GM21390 (cell line): ENCODE measurements around the gene CAPZA1.

Experiments used
- ATAC-seq: cut with Tn5 transposase; IDR thresholded peaks from one replicate; pipeline ENCODE4 v1.9.1; 2021; ENCODE audit not compliant: unreplicated experiment

CAPZA1 gene

DNA sequence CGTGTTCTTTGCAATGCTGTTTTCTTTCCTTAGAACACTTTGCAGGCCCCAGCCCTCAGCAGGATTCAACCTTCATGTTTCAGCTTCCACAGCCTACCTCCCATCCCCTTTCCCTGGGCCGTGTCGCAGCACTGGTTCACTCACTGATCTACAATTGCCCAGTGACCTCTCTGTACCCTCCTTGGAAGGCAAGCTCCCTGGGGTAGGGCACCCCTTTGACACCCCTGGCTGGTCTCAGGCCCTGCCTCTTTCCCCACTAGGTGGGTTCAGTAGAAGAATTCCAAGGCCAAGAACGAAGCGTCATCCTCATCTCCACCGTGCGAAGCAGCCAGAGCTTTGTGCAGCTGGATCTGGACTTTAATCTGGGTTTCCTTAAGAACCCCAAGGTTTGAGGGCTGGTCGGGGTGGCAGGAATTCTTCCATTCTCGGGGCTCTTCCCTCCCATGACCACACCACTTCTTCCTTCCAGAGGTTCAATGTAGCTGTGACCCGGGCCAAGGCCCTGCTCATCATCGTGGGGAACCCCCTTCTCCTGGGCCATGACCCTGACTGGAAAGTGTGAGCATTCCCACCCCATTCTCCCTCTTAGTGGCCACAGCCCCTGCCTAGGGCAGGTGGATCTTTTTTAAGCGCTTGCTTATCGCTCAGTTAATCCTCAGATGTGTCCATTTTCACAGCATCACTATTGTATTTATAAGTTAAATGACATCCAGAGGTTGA, 80.0 kb downstream of the CAPZA1 start:
- no peak for ATAC-seq

DNA sequence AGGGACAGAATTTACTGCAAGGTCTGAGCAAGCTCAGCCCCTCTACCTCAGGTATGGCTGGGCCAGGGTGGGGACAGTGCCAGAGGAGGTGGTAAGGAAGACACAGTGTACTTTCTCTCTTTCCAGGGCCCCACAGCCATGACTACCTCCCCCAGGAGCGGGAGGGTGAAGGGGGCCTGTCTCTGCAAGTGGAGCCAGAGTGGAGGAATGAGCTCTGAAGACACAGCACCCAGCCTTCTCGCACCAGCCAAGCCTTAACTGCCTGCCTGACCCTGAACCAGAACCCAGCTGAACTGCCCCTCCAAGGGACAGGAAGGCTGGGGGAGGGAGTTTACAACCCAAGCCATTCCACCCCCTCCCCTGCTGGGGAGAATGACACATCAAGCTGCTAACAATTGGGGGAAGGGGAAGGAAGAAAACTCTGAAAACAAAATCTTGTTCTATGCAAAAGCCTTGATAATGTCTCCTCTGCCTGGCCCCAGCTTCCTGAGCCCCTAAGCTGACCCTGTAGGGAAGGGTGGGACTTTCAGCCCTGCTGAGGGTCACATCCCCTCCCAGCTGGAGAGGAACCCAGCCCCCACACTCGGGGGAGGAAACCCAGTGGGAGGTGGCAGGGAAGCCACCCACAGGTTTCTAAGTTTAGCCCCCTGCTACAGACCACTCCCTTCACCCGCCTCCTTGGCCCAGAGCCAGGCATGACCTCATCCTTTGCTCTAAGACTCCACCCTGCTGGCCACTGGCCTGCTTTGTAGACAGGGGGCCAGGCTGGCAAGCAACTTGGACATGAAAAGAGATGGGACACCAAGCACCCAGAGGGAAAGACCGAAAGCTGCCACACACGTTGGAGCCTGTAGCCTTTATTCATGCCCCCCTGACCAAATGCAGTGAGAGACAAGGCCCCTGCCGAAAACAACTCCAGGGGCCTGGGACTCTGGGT, 80.9 kb downstream of the CAPZA1 start:
- peak; percentile 42 for ATAC-seq

GRCh38 chr1:112701227-112702066, 81.8 kb downstream of the CAPZA1 start:
- ATAC-seq, result no peak

GRCh38 chr1:112702067-112702395, 82.4 kb downstream of the CAPZA1 start:
- ATAC-seq, result no peak

DNA sequence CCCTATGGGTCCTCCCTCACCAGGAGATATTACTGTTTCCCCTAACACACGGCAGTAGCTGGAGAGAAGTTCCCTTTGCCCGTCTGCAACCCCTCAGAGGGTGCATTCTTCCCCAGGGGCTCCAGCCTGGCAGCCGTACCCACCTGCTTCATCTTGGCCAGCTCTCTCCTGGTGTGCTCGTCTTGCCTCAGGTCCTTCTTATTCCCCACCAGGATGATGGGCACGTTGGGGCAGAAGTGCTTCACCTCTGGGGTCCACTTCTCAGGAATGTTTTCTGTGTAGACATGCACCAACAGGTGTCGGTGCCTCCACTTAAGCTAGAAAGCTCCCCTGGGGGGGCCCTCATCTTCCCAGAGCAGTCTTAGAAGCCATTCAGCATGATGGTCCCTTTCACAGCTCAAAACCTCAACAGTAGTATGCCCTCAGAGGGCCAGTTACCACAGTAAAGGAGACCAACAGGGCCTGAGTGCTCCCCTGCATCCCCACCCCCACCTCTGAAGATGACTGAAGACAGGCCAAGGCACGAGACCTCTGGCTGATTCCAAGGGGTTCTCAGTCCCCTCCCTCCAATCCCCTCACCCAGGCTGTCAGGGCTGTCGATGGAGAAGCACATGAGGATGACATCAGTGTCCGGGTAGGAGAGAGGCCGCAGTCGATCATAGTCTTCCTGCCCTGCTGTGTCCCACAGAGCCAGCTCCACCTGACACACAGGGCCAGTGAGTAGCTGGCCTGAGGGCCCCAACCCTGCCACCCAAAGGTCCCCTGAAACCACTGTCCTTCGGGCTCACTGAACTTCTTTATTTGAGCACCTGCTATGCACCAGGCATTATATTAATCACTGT, 83.0 kb downstream of the CAPZA1 start:
- ATAC-seq, result no peak

DNA sequence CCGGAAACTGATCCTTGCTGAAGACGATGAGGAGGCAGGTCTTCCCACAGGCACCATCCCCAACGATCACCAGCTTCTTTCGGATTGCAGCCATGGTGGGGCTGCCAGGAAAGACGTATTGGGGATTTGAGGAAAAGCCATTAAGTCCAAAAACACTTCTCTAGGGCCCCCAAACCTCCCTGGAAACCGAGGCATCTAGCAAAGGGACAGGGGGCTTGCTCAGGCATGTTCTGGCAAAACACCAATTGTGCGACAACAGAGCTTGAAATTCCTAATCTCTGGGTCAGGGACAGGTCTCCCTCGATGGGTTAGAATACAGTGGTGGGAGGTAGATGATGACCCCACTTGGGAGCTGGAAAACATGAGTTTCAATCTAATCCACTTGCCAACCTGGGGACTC, 84.1 kb downstream of the CAPZA1 start:
- no peak for ATAC-seq

DNA sequence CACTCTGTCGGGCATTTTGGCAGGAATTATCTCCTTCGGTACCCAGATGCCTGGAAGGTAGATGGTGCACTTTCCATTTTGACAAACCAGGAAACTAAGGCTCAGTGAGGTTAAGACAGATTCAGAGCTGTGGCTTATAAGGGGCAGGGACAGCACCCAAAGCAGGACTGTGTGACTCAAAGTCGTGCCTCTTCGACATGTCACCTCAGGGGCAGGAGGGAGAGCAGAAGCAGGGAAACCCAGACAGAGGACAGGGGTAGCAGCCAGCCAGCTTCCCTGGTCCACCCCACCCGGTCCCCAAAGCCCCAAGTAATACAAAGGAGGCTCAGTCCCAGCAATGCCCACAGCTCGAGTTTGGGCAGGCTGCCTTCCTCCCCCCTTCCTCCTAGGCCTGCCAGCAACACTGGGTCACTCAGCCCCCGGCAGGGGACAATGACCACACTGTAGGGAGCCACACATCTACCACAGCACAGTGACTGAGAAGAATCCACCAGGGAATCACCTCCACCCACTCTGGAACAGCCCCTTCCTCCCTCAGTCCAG, 84.8 kb downstream of the CAPZA1 start:
- no peak for ATAC-seq

- ATAC-seq, result peak; percentile 65
Observed at GRCh38 chr1:112704934-112705627, 85.4 kb downstream of the CAPZA1 start.

- peak; percentile 67 for ATAC-seq
Observed at GRCh38 chr1:112706505-112707220, 87.0 kb downstream of the CAPZA1 start, which contains the start of gene RHOC. Gene RHOC (minus strand): TSS chr1:112707127. CDS start chr1:112703799, 3,328 bp downstream.

DNA sequence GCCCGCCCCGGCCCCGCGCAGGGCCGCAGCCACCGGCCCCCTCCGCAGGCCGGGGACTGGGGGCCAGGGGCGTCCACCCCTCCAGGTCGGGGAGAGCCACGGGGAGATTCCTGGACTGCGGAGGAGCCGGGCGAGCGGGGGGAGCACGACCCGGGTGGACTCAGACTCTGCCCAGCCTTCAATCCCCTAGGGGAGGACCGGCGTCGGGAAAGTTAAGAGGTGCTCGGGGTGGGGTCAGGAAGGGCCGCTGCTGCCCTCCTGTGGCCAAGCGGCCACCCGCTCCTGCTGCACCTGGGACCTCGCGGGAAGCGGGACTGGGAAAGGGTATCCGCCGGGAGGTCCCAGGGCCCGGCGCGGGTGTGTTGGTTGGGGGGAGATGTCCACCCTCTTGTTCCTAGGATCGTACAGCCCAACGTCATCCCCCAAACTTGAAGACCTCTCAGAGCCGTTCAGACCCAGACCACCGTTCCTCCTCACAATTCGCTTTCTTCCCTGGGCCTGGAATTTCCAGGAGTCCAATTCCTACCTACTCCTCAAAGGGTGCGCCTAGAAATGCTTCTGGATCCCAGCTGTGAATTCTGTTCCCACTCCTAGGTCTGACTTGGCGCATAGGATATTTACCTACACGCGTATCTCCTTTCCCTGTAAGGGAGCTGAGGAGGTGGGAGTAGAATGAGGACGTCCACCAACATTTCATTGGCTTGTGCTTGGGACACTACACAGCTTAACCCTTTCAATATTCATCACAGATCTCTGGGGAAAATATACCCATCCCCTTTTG, 87.8 kb downstream of the CAPZA1 start:
- ATAC-seq, result peak; percentile 48

- no peak for ATAC-seq
Observed at GRCh38 chr1:112708002-112708448, 88.4 kb downstream of the CAPZA1 start.

DNA sequence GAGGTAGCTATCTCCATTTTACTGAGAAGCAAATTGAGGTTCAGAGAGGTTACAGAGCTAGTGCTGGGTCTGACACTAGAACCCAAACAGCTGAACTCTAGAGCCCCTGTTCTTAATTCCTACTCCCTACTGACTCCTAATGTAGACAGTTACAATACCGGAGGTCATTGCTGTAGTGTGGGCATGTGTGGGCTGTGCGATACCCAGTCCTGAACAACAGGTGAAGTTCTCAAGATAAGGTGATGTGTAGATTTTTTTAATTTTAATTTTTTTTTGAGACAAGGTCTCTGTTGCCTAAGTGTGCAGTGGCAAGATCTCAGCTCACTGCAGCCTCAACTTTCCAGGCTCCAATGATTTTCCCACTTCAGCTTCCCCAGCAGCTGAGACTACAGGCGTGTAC, 88.9 kb downstream of the CAPZA1 start:
- ATAC-seq, result no peak

GRCh38 chr1:112710159-112710558, 90.5 kb downstream of the CAPZA1 start:
- no peak for ATAC-seq

GRCh38 chr1:112710586-112710985, 91.0 kb downstream of the CAPZA1 start:
- no peak for ATAC-seq

GRCh38 chr1:112711041-112711440, 91.4 kb downstream of the CAPZA1 start:
- ATAC-seq, result no peak

DNA sequence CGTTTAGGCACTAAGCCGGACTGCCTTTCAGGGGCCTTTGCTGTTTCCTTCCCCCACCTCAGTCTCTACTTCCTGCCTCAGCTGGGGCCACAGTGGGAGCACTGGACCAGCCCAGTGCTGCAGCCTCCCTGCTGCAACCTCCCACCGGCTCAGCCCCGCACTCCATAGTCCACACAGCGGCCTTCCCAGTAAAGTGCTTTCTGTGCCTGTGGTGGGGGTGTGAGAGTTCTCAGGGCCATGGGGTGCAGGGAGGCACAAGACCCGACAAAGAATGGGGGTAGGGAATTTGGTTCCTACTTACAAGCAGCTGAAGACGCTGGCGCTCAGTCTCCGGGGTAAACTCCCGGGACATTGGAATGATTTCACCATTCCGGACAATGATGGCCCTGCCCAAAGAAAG, 92.0 kb downstream of the CAPZA1 start:
- ATAC-seq, result no peak

GRCh38 chr1:112712191-112712590, 92.6 kb downstream of the CAPZA1 start:
- ATAC-seq, result no peak

DNA sequence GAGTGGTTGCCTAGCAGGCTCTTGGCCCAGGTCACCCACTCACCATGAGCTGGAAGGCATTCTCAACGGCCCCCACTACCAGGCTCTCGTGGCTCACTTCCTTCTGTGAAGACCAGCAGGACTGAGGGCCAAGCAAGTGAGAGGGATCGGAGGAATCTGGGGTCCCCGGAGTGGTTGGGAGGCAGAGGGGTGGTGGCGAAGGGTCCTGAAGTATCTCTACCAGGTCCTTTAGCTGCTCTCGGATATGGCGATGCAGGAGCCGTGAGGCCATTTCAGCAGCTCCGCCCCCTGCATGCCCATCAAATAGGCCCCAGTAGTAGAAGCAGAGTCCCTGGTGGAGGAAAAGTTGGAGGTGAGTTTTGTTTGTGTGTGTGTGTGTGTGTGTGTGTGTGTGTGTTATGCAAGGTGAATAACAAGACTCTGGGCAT, 93.1 kb downstream of the CAPZA1 start:
- no peak for ATAC-seq
